Measurements from ENCODE around the gene ELAVL1. TPM values are rescaled to one million over a fixed set of nuclear protein-coding genes. Genes with fewer than 3 reads are reported as not detected.

The ELAVL1 gene
- total RNA-seq, 4 donors from 2014 or later: 23.7 to 41.1 (median 30.3) TPM

DNA sequence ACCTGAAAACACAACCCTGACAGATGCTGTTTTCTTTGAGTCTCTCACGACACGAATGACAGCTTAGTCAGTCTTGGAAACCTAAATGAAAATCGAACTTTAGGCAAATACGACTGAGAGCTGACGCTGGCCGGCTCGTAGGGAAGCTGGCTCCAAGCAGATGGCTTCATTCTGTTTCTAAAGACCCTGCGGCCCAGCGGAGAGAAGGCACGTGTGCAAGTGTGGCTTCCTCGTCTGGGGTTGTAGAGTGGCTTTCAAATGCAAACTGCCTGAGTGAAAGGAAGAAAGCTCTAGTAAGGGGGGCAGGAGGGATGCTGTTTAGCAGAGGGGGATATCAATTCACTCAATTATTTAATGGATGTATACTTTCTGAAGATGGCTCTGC, 35.9 kb downstream of the ELAVL1 start:
- no peak for ATAC-seq (ENCODE audit: low FRiP score)
- no peak for DNase-seq (ENCODE audit: low spot score)

DNA sequence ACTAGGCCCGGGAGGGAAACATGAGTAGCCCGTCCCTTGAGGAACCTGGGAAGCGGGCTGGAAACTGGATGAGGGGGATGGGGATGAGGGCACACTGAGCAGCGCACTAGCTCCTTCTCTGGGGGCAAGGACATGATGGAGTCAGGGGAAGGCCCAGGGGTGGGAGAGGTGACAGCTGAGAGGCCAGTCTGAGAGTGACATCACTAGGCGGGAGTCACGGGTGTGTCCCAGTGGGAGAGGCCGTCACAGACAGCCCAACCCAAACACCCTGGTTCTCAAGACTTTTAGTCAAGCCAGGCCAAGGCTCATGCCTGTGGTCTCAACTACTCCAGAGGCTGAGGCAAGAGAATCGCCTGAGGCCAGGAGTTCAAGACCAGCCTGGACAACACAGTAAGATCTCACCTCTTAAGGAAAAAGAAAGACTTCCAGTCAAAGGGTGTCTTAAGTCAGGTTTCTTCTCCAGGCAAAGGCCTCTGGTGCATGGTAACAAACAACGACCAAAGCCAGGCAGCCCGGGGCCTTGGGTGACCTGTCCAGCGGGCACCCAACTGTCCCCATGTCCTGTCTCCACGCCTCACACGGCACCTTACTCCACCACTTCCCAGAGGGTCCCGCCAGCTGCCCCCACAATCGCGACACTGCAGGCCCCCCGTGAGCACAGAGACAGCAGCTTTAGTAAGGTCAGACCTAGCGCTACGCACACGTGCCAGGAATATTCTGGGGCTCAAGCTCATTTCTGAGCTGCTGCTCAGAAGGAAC, 36.5 kb downstream of the ELAVL1 start:
- DNase-seq (ENCODE audit: low spot score) (no peak), ATAC-seq (ENCODE audit: low FRiP score) (no peak)

More for the DNA sequence above, 35.9 kb downstream of the ELAVL1 start:
- TF ChIP-seq, protein P1, sequence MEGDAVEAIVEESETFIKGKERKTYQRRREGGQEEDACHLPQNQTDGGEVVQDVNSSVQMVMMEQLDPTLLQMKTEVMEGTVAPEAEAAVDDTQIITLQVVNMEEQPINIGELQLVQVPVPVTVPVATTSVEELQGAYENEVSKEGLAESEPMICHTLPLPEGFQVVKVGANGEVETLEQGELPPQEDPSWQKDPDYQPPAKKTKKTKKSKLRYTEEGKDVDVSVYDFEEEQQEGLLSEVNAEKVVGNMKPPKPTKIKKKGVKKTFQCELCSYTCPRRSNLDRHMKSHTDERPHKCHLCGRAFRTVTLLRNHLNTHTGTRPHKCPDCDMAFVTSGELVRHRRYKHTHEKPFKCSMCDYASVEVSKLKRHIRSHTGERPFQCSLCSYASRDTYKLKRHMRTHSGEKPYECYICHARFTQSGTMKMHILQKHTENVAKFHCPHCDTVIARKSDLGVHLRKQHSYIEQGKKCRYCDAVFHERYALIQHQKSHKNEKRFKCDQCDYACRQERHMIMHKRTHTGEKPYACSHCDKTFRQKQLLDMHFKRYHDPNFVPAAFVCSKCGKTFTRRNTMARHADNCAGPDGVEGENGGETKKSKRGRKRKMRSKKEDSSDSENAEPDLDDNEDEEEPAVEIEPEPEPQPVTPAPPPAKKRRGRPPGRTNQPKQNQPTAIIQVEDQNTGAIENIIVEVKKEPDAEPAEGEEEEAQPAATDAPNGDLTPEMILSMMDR (IDR thresholded peaks at IDR 0.05): no peak

DNA sequence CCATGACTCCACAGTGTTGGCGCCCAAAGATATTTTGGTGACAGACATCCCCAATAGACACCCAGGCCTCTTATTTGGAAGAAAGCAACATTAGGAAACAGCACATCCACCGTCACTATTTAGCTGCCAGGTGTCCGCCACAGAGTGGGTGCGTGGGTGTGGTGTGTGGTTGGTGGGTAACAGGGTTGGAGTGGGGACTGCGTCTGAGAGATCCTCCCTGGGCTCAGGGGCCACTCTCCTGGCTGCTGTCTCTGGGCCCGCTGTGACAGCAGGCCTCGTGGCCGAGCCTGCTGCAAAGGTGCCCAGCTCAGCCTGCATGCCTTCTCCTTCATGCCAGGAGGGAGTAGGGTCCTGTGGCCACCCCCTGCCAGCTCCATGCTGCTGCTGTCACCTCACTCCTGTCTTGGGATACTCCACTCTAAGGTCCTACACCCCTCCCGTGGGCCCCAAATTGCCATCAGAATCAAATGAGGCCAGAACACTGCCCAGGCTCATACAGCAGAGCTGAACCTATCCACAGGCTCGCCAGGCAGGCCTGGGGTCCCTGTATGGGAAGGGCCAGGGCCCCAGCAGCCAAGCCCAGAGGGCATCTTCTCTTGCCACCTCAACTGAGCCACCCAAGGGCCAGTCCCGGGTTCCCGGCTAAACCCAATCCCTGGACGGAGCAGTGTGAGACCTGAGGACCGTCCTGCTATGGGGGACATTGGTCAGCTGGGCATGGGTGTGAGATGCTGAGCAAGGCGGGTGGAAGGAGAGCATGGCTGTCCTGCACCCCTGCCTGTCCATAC, 37.2 kb downstream of the ELAVL1 start:
- TF ChIP-seq, protein P1 (IDR thresholded peaks at IDR 0.05): no peak
- DNase-seq (ENCODE audit: low spot score): no peak
- ATAC-seq (ENCODE audit: low FRiP score): no peak

More for the DNA sequence above, 36.5 kb downstream of the ELAVL1 start:
- TF ChIP-seq, protein P1 (IDR thresholded peaks at IDR 0.05): no peak

DNA sequence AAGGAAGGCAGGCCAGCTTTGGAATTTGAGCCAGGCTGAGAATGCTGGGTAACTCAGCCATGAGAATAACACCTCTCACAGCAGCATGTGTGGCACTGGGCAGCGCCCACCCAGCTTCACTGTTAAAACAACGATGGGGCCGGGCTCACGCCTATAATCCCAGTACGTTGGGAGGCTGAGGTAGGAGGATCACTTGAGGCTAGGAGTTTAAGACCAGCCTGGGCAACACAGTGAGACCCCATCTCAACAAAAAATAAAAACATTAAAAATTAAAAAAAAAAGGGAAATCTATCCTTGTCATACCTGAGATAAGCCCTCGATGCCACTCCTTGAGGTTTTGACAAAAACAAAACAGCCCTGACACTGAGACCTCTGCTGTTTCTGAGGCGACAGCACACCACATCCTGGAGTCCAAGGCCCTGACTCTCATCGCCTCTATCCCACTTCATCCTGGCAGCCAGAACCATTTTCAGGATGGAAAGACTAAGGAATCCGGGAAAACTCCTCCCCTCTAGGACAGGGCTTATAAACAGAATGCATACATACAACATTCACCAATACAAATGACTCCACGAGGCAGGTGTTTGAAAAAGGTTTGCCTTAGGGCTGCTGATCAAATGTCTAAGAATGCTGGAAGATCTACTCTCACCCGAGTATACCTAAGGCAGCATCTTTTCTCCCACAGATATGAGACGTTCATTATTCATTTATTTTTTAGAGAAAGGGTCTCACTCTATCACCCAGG, 39.3 kb downstream of the ELAVL1 start:
- TF ChIP-seq, protein P1 (IDR thresholded peaks at IDR 0.05): no peak
- ATAC-seq (ENCODE audit: low FRiP score) (no peak), DNase-seq (ENCODE audit: low spot score) (no peak)

DNA sequence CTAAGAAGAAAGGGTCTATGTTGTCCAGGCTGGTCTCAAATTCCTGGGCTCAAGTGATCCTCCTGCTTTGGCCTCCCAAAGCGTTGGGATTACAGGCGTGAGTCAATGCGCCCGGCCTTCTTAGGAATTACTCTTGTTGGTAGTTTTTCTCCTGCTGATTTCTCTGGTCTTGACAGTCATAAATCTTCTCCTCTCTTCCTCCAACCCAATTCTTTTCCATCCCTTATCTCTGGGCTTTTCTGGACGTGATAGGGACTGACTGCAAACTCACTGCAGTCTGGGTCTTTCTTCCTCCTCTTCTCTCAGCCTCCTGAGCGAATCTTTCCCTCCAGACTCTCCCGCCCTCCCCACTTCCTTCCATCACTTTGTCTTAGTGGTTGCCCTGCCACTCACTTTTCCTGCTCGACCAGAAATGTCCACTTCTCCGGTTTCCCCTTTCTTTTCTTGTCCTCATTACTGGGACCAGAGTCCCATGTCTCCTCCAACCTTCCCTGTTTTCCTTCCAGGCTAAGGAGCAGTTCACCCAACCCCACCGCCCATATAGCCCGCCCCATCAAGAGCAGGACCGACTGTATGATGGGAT, 40.1 kb downstream of the ELAVL1 start:
- ATAC-seq (ENCODE audit: low FRiP score) (no peak), DNase-seq (ENCODE audit: low spot score) (no peak)
- TF ChIP-seq, protein P1 (IDR thresholded peaks at IDR 0.05): no peak

DNA sequence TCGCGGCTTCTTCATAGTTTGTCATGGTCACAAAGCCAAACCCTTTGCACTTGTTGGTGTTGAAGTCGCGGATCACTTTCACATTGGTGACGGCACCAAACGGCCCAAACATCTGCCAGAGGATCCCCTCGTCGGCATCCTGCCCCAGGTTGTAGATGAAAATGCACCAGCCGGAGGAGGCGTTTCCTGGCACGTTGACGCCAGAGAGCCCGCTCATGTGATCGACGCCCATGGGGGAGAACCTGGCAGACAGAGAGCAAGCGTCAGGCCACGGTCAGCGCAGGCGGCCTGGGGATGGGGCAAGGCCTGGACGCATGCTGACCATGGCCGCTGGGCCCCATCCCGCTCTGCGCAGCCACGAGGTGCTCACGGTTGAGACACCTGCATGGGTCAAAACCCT, 41.9 kb downstream of the ELAVL1 start:
- TF ChIP-seq, protein P1 (IDR thresholded peaks at IDR 0.05): no peak
- no peak for ATAC-seq (ENCODE audit: low FRiP score)
- DNase-seq (ENCODE audit: low spot score): no peak
